HCT116 (cell line): ENCODE results near the gene SARS1.

Source experiments
- CEBPB ChIP-seq: IDR thresholded peaks from 2 replicates; pipeline ENCODE4 v1.6.1; 2012; ENCODE audit warnings: low read depth
- CTCF ChIP-seq, 3 experiments: fragments of 200-600 bp in 1 of 3; sonication (generic) in 1 of 3; IDR thresholded peaks in 2 of 3; conservative IDR thresholded peaks in 1 of 3; 2 replicates each; pipeline ENCODE4 v1.5.1; 2012 to 2017; ENCODE audit warnings: low read depth in 2 of 3, low read length in 2 of 3, antibody characterized with exemption in 1 of 3, borderline replicate concordance in 1 of 3, control low read depth in 1 of 3, mild to moderate bottlenecking in 1 of 3, mixed read lengths in 1 of 3, mixed run types in 1 of 3, moderate library complexity in 1 of 3; ENCODE audit not compliant: insufficient read depth in 1 of 3
- ELF1 ChIP-seq: IDR thresholded peaks from 2 replicates; pipeline ENCODE4 v1.6.1; 2012; ENCODE audit warnings: low read depth, borderline replicate concordance
- EZH2 ChIP-seq: fragments of 200-600 bp; sonication (generic); IDR thresholded peaks from 2 replicates; pipeline ENCODE4 v1.6.1; 2017; ENCODE audit warnings: antibody characterized with exemption, mixed run types
- EZH2phosphoT487 ChIP-seq: fragments of 200-600 bp; IDR thresholded peaks from 2 replicates; pipeline ENCODE4 v1.6.1; 2018; ENCODE audit warnings: antibody characterized with exemption, borderline replicate concordance
- POLR2A ChIP-seq: IDR thresholded peaks from 2 replicates; pipeline ENCODE4 v1.7.0; 2011; ENCODE audit warnings: borderline replicate concordance; ENCODE audit not compliant: insufficient read depth, insufficient read length; ENCODE audit errors: extremely low read depth
- RAD21 ChIP-seq: IDR thresholded peaks from 2 replicates; pipeline ENCODE4 v1.6.1; 2012; ENCODE audit warnings: low read depth, mild to moderate bottlenecking
- ZNF274 ChIP-seq: fragments of 200-500 bp; sonication (Bioruptor generic); IDR thresholded peaks from 2 replicates; pipeline ENCODE4 v1.6.1; 2014; ENCODE audit warnings: mild to moderate bottlenecking, low read depth, low read length, inconsistent platforms
- TF ChIP-seq, protein P1 (sequence below): IDR thresholded peaks from 2 replicates; pipeline ENCODE4 v1.6.1; 2012; ENCODE audit warnings: low read depth
- TF ChIP-seq, protein P2 (sequence below): IDR thresholded peaks from 2 replicates; pipeline ENCODE4 v1.6.1; 2011; ENCODE audit warnings: mild to moderate bottlenecking, low read length, moderate library complexity; ENCODE audit not compliant: insufficient replicate concordance; ENCODE audit errors: extremely low read depth

GRCh38 chr1:109207467-109208103 lies 6.1 kb upstream of the SARS1 start:
- no peak for TF ChIP-seq POLR2A
- no peak for TF ChIP-seq CTCF (IDR thresholded peaks at IDR 0.05 in 2 of 3, conservative IDR thresholded peaks at IDR 0.05 in 1 of 3; ENCODE audit: borderline replicate concordance in 1 of 3, insufficient read depth in 1 of 3, low read depth in 2 of 3, low read length in 2 of 3)
- TF ChIP-seq ZNF274 = no peak
- TF ChIP-seq RAD21 = no peak
- no peak for TF ChIP-seq EZH2phosphoT487
- TF ChIP-seq, protein P1, sequence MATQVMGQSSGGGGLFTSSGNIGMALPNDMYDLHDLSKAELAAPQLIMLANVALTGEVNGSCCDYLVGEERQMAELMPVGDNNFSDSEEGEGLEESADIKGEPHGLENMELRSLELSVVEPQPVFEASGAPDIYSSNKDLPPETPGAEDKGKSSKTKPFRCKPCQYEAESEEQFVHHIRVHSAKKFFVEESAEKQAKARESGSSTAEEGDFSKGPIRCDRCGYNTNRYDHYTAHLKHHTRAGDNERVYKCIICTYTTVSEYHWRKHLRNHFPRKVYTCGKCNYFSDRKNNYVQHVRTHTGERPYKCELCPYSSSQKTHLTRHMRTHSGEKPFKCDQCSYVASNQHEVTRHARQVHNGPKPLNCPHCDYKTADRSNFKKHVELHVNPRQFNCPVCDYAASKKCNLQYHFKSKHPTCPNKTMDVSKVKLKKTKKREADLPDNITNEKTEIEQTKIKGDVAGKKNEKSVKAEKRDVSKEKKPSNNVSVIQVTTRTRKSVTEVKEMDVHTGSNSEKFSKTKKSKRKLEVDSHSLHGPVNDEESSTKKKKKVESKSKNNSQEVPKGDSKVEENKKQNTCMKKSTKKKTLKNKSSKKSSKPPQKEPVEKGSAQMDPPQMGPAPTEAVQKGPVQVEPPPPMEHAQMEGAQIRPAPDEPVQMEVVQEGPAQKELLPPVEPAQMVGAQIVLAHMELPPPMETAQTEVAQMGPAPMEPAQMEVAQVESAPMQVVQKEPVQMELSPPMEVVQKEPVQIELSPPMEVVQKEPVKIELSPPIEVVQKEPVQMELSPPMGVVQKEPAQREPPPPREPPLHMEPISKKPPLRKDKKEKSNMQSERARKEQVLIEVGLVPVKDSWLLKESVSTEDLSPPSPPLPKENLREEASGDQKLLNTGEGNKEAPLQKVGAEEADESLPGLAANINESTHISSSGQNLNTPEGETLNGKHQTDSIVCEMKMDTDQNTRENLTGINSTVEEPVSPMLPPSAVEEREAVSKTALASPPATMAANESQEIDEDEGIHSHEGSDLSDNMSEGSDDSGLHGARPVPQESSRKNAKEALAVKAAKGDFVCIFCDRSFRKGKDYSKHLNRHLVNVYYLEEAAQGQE = no peak
- no peak for TF ChIP-seq CEBPB
- no peak for TF ChIP-seq EZH2
- TF ChIP-seq ELF1 = no peak
- TF ChIP-seq, protein P2, sequence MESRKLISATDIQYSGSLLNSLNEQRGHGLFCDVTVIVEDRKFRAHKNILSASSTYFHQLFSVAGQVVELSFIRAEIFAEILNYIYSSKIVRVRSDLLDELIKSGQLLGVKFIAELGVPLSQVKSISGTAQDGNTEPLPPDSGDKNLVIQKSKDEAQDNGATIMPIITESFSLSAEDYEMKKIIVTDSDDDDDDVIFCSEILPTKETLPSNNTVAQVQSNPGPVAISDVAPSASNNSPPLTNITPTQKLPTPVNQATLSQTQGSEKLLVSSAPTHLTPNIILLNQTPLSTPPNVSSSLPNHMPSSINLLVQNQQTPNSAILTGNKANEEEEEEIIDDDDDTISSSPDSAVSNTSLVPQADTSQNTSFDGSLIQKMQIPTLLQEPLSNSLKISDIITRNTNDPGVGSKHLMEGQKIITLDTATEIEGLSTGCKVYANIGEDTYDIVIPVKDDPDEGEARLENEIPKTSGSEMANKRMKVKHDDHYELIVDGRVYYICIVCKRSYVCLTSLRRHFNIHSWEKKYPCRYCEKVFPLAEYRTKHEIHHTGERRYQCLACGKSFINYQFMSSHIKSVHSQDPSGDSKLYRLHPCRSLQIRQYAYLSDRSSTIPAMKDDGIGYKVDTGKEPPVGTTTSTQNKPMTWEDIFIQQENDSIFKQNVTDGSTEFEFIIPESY = no peak
